HepG2 (cell line): ENCODE data around the gene NAA25. TPM values are rescaled to one million over a fixed set of nuclear protein-coding genes. Genes with fewer than 3 reads are reported as not detected.
A peak's percentile ranks its signal among the peaks of the same experiment; 100 is the strongest.

Source experiments
- CREB1 ChIP-seq, 2 experiments: fragments of 450-650 bp in 1 of 2; IDR thresholded peaks; 2 replicates each; pipeline ENCODE4 v1.6.1; 2016 to 2017; ENCODE audit warnings: control low read depth in 1 of 2, mild to moderate bottlenecking in 1 of 2, missing compliant biosample characterization in 1 of 2, missing genetic modification characterization in 1 of 2
- RFX1 ChIP-seq: fragments of 450-650 bp; IDR thresholded peaks from 2 replicates; pipeline ENCODE4 v1.6.1; 2017
- U2AF2 ChIP-seq: fragments of 200-400 bp; formaldehyde crosslinking; IDR thresholded peaks from 2 replicates; pipeline ENCODE4 v1.6.1; 2017; ENCODE audit warnings: low read depth, mild to moderate bottlenecking, low read length
- polyA plus RNA-seq, 8 experiments: library from polyadenylated mRNA; depleted of rRNA in 3 of 8; stranded (reverse) in 7 of 8; unstranded in 1 of 8; fragments of >200 nt; fragmentation: Illumina TruSeq in 4 of 8; extraction: Trizol in 4 of 8; gene quantifications; 2 replicates each; pipeline versions ENCODE4 v1.2.1 to v1.2.3, GENCODE V29; 2011 to 2016; ENCODE audit warnings: low read depth in 4 of 8, missing spikeins in 1 of 8, mixed read lengths in 1 of 8; ENCODE audit not compliant: insufficient read depth in 1 of 8
- total RNA-seq, 5 experiments: library from RNA; depleted of rRNA; stranded (reverse); fragments of >200 nt; fragmentation: Illumina TruSeq; extraction: Trizol; gene quantifications; 2 replicates each; pipeline ENCODE4 v1.2.3, GENCODE V29; 2016; ENCODE audit warnings: low read depth in 1 of 5
- TF ChIP-seq, protein P1 (sequence below): sonication (generic); formaldehyde crosslinking; conservative IDR thresholded peaks from 2 replicates; pipeline ENCODE4 v1.8.1; 2023; ENCODE audit warnings: missing genetic modification reagents
- TF ChIP-seq, protein P2 (sequence below): IDR thresholded peaks from 2 replicates; pipeline ENCODE4 v1.4.0; 2020; ENCODE audit warnings: mild to moderate bottlenecking, missing genetic modification reagents
- TF ChIP-seq, protein P3 (sequence below): sonication (generic); formaldehyde crosslinking; IDR thresholded peaks from 2 replicates; pipeline ENCODE4 v1.4.0; 2020; ENCODE audit warnings: missing genetic modification reagents
- TF ChIP-seq, protein P4 (sequence below): sonication (generic); formaldehyde crosslinking; IDR thresholded peaks from 2 replicates; pipeline ENCODE4 v1.4.0; 2020; ENCODE audit warnings: mild to moderate bottlenecking, missing genetic modification reagents
- TF ChIP-seq, protein P5 (sequence below): sonication (generic); formaldehyde crosslinking; IDR thresholded peaks from 2 replicates; pipeline ENCODE4 v1.5.0; 2020; ENCODE audit warnings: missing genetic modification reagents
- TF ChIP-seq, protein P6 (sequence below): sonication (generic); formaldehyde crosslinking; IDR thresholded peaks from 2 replicates; pipeline ENCODE4 v1.8.1; 2022; ENCODE audit warnings: low read depth, mild to moderate bottlenecking, missing genetic modification reagents
- TF ChIP-seq, protein P7 (sequence below): sonication (generic); formaldehyde crosslinking; IDR thresholded peaks from 2 replicates; pipeline ENCODE4 v1.8.0; 2022; ENCODE audit warnings: mild to moderate bottlenecking, missing genetic modification reagents, moderate library complexity
- TF ChIP-seq, protein P8 (sequence below): sonication (generic); formaldehyde crosslinking; IDR thresholded peaks from 2 replicates; pipeline ENCODE4 v1.4.0; 2020; ENCODE audit warnings: low read depth, mild to moderate bottlenecking, missing genetic modification reagents

NAA25 gene
- total and polyA plus RNA-seq, 2 of the 13 experiments (the other 11 are each of a cell fraction or from before 2014, with no cell fraction given) = 11.4 to 32.0 TPM

DNA sequence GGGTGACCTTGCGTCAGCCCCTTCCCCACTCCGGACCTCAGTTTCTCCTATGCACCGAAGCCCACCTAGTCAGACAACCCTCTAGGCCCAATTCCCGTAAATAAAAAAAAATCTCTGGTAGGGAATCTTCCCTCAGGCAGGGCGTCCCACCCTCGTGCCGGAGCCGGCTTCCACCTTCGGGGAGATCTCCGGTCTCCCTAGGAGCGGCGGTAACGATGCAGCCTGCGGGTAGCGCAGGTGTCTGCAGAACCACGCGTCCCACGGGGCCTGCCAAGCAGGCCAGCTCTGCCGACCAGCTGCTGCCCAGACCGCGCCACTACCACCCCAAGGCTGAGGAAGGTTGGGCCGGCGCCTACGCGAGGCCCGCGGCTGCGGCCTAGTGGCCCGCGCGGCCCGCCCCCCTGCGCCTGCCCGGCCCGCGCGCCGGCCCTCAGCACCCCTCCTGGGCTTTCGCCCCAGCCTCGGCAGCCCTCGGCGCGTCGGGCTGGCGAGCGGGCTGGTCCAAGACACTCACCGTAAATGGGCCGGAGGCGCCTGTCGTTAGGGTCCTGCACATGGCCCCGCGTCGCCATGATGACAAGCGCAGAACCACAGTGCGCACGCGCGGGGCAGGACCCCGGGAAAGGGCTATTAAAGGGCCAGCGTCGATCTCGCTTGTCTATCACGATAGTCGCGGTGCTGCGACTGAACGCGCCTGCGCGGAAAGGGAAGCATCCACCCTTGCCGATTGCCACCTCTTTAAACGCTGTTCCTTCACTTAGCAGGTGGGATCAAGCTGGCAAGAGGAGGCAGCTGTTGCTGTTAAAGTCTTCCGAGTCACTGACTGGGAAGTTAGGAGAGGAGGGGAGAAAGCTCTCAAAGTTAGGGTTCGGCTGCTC is at the start of gene NAA25 (continued):
- TF ChIP-seq, protein P1, sequence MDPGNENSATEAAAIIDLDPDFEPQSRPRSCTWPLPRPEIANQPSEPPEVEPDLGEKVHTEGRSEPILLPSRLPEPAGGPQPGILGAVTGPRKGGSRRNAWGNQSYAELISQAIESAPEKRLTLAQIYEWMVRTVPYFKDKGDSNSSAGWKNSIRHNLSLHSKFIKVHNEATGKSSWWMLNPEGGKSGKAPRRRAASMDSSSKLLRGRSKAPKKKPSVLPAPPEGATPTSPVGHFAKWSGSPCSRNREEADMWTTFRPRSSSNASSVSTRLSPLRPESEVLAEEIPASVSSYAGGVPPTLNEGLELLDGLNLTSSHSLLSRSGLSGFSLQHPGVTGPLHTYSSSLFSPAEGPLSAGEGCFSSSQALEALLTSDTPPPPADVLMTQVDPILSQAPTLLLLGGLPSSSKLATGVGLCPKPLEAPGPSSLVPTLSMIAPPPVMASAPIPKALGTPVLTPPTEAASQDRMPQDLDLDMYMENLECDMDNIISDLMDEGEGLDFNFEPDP (CRISPR knock-in tag) = no peak
- no peak for TF ChIP-seq CREB1 (IDR thresholded peaks at IDR 0.05)
- TF ChIP-seq CREB1 (CRISPR knock-in tag; IDR thresholded peaks at IDR 0.05) = no peak
- TF ChIP-seq, protein P2, sequence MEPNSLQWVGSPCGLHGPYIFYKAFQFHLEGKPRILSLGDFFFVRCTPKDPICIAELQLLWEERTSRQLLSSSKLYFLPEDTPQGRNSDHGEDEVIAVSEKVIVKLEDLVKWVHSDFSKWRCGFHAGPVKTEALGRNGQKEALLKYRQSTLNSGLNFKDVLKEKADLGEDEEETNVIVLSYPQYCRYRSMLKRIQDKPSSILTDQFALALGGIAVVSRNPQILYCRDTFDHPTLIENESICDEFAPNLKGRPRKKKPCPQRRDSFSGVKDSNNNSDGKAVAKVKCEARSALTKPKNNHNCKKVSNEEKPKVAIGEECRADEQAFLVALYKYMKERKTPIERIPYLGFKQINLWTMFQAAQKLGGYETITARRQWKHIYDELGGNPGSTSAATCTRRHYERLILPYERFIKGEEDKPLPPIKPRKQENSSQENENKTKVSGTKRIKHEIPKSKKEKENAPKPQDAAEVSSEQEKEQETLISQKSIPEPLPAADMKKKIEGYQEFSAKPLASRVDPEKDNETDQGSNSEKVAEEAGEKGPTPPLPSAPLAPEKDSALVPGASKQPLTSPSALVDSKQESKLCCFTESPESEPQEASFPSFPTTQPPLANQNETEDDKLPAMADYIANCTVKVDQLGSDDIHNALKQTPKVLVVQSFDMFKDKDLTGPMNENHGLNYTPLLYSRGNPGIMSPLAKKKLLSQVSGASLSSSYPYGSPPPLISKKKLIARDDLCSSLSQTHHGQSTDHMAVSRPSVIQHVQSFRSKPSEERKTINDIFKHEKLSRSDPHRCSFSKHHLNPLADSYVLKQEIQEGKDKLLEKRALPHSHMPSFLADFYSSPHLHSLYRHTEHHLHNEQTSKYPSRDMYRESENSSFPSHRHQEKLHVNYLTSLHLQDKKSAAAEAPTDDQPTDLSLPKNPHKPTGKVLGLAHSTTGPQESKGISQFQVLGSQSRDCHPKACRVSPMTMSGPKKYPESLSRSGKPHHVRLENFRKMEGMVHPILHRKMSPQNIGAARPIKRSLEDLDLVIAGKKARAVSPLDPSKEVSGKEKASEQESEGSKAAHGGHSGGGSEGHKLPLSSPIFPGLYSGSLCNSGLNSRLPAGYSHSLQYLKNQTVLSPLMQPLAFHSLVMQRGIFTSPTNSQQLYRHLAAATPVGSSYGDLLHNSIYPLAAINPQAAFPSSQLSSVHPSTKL (CRISPR knock-in tag) = no peak
- TF ChIP-seq, protein P3, sequence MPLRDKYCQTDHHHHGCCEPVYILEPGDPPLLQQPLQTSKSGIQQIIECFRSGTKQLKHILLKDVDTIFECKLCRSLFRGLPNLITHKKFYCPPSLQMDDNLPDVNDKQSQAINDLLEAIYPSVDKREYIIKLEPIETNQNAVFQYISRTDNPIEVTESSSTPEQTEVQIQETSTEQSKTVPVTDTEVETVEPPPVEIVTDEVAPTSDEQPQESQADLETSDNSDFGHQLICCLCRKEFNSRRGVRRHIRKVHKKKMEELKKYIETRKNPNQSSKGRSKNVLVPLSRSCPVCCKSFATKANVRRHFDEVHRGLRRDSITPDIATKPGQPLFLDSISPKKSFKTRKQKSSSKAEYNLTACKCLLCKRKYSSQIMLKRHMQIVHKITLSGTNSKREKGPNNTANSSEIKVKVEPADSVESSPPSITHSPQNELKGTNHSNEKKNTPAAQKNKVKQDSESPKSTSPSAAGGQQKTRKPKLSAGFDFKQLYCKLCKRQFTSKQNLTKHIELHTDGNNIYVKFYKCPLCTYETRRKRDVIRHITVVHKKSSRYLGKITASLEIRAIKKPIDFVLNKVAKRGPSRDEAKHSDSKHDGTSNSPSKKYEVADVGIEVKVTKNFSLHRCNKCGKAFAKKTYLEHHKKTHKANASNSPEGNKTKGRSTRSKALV (CRISPR knock-in tag) = no peak
- TF ChIP-seq, protein P4, sequence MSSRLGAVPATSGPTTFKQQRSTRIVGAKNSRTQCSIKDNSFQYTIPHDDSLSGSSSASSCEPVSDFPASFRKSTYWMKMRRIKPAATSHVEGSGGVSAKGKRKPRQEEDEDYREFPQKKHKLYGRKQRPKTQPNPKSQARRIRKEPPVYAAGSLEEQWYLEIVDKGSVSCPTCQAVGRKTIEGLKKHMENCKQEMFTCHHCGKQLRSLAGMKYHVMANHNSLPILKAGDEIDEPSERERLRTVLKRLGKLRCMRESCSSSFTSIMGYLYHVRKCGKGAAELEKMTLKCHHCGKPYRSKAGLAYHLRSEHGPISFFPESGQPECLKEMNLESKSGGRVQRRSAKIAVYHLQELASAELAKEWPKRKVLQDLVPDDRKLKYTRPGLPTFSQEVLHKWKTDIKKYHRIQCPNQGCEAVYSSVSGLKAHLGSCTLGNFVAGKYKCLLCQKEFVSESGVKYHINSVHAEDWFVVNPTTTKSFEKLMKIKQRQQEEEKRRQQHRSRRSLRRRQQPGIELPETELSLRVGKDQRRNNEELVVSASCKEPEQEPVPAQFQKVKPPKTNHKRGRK (CRISPR knock-in tag) = no peak
- TF ChIP-seq, protein P5, sequence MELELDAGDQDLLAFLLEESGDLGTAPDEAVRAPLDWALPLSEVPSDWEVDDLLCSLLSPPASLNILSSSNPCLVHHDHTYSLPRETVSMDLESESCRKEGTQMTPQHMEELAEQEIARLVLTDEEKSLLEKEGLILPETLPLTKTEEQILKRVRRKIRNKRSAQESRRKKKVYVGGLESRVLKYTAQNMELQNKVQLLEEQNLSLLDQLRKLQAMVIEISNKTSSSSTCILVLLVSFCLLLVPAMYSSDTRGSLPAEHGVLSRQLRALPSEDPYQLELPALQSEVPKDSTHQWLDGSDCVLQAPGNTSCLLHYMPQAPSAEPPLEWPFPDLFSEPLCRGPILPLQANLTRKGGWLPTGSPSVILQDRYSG (CRISPR knock-in tag) = peak; percentile 73; the same call in 1 of the 2 replicates
- TF ChIP-seq RFX1 = peak; percentile 5; the same call in 1 of the 2 replicates
- TF ChIP-seq U2AF2 = no peak
- TF ChIP-seq, protein P6, sequence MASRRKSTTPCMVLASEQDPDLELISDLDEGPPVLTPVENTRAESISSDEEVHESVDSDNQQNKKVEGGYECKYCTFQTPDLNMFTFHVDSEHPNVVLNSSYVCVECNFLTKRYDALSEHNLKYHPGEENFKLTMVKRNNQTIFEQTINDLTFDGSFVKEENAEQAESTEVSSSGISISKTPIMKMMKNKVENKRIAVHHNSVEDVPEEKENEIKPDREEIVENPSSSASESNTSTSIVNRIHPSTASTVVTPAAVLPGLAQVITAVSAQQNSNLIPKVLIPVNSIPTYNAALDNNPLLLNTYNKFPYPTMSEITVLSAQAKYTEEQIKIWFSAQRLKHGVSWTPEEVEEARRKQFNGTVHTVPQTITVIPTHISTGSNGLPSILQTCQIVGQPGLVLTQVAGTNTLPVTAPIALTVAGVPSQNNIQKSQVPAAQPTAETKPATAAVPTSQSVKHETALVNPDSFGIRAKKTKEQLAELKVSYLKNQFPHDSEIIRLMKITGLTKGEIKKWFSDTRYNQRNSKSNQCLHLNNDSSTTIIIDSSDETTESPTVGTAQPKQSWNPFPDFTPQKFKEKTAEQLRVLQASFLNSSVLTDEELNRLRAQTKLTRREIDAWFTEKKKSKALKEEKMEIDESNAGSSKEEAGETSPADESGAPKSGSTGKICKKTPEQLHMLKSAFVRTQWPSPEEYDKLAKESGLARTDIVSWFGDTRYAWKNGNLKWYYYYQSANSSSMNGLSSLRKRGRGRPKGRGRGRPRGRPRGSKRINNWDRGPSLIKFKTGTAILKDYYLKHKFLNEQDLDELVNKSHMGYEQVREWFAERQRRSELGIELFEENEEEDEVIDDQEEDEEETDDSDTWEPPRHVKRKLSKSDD (CRISPR knock-in tag) = no peak; the same call in 1 of the 2 replicates
- TF ChIP-seq, protein P7, sequence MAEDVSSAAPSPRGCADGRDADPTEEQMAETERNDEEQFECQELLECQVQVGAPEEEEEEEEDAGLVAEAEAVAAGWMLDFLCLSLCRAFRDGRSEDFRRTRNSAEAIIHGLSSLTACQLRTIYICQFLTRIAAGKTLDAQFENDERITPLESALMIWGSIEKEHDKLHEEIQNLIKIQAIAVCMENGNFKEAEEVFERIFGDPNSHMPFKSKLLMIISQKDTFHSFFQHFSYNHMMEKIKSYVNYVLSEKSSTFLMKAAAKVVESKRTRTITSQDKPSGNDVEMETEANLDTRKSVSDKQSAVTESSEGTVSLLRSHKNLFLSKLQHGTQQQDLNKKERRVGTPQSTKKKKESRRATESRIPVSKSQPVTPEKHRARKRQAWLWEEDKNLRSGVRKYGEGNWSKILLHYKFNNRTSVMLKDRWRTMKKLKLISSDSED = no peak
- TF ChIP-seq, protein P8, sequence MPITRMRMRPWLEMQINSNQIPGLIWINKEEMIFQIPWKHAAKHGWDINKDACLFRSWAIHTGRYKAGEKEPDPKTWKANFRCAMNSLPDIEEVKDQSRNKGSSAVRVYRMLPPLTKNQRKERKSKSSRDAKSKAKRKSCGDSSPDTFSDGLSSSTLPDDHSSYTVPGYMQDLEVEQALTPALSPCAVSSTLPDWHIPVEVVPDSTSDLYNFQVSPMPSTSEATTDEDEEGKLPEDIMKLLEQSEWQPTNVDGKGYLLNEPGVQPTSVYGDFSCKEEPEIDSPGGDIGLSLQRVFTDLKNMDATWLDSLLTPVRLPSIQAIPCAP = no peak; the same call in 1 of the 2 replicates
